Progenitor cell of endocrine pancreas (in vitro differentiated cells): Measurements from ENCODE around the gene SNAPIN. TPM values are rescaled to one million over a fixed set of nuclear protein-coding genes. Genes with fewer than 3 reads are reported as not detected.

Source experiments
- DNase-seq: peaks from one replicate; pipeline ENCODE4 v3.0.0; 2021; ENCODE audit warnings: low spot score; ENCODE audit not compliant: unreplicated experiment
- H3K27ac Mint-ChIP-seq: 2 replicates; pipeline ENCODE4 v1.8.0; 2021; ENCODE audit warnings: mild to moderate bottlenecking, moderate library complexity, mixed read lengths
- H3K27me3 Mint-ChIP-seq: 2 replicates; pipeline ENCODE4 v1.8.0; 2021; ENCODE audit warnings: mixed read lengths
- H3K36me3 Mint-ChIP-seq: 2 replicates; pipeline ENCODE4 v1.8.0; 2022; ENCODE audit warnings: mixed read lengths; ENCODE audit not compliant: insufficient read depth
- H3K4me1 Mint-ChIP-seq: 2 replicates; pipeline ENCODE4 v1.8.0; 2021; ENCODE audit warnings: low read depth, mixed read lengths
- H3K4me3 Mint-ChIP-seq: 2 replicates; pipeline ENCODE4 v1.8.0; 2021; ENCODE audit warnings: low read depth, mild to moderate bottlenecking, moderate library complexity, mixed read lengths
- H3K9me3 Mint-ChIP-seq: 2 replicates; pipeline ENCODE4 v1.8.0; 2021; ENCODE audit warnings: low read depth, mixed read lengths
- total RNA-seq: library from RNA; stranded (reverse); gene quantifications from 2 replicates; pipeline ENCODE4 v1.2.1, GENCODE V29; 2021
- TF ChIP-seq, protein P1 (sequence below): fragments of 200-600 bp; sonication (generic); IDR thresholded peaks from one replicate; pipeline ENCODE4 v1.5.0; 2021; ENCODE audit warnings: antibody characterized with exemption, mild to moderate bottlenecking; ENCODE audit not compliant: unreplicated experiment

The SNAPIN gene
- total RNA-seq, 1 donor from 2014 or later, result 38.0 TPM

DNA sequence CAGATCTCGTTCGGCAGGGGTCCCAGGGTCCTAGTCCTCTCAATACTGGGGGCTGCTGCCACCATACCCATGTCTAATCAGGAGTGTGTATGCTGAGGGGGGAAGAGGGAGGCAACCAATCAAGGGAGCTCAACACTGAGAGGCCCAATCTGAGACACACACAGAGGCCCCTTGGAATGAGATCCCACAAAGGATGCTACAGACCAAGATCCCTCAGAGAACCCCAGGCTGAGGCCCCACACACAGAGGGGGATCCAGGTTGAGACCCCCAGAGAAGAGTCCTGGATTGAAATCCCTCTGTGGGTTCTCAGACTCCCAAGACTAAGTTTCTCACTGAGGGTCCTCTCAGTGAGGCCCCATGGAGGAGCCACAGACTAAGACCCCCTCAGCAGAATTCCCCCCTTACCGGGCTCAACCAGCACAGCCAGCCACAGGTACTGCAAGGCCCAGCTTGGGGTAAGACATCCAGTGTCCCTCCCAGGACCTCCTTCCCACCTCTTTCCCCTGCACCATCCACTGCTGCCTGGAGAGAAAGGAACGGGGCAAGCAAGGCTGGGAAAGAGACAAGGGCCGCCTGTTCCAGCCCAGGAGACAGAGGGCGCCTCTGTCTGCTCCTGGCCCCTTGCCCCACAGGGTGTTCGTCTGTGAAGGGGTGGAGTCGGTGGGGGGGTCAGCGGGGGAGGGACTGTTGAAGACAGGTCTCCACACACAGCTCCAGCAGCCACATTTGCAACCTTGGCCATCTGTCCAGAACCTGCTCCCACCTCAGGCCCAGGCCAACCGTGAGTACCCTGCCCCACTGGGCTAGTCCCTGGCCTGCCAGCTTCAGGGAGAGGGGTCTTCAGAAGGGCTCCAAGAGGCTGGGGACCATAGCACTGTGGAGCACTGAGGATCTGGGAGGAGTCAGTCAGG is 30.5 kb upstream of the SNAPIN start, which contains the start of gene S100A1:
Gene S100A1, plus strand, starts transcription at position 720 of the 912 bp plus-strand sequence. CDS start 2,088 bp downstream, outside the sequence.
- Mint-ChIP-seq H3K27ac (peak within 1 kb of the TSS; percentile 99), H3K9me3 (peaks cover under 1% of the 10 kb centered on the region), H3K4me3 (peak within 1 kb of the TSS; percentile 92), H3K4me1 (peaks cover 34% of the 10 kb centered on the region), H3K27me3 (no peaks in the 10 kb centered on the region), H3K36me3 (peaks cover 4% of the 10 kb centered on the region)
- TF ChIP-seq, protein P1, sequence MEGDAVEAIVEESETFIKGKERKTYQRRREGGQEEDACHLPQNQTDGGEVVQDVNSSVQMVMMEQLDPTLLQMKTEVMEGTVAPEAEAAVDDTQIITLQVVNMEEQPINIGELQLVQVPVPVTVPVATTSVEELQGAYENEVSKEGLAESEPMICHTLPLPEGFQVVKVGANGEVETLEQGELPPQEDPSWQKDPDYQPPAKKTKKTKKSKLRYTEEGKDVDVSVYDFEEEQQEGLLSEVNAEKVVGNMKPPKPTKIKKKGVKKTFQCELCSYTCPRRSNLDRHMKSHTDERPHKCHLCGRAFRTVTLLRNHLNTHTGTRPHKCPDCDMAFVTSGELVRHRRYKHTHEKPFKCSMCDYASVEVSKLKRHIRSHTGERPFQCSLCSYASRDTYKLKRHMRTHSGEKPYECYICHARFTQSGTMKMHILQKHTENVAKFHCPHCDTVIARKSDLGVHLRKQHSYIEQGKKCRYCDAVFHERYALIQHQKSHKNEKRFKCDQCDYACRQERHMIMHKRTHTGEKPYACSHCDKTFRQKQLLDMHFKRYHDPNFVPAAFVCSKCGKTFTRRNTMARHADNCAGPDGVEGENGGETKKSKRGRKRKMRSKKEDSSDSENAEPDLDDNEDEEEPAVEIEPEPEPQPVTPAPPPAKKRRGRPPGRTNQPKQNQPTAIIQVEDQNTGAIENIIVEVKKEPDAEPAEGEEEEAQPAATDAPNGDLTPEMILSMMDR, result peak; percentile 3
- no peak for DNase-seq

DNA sequence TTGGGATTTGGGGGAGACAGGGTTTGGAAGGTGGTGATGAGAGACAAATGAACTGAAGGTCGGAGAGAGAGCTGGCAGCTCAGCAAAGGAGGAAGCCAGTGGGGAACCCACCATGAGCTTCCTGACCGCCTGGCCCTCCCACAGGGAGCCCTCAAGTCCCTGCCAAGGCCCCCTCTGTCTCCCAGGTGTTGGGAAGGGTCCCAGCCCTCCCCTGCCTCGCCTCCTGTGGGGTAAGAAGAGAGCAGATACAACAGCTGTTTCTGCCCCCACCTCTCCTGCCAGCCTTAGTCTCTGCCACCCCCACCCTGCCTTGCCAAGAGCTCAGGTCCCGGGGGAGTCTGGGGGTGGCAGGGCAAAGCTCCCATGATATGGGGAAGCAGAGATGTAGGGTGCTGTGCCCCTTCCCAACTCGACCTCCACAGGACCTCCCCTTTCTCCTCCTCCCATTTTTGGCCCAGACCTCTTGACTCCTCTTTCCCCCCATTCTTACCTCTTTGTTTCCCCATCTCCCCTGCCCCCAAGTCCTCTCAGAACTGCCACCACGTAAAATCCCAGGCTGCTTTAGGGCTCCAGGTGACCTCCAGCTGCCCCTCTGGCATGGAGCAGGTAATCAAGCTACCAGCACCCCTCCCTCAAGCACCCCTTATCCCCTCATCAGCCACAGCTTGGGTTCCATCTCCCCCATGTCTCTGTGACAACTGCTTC is 29.7 kb upstream of the SNAPIN start:
- no peak overlapping the region for H3K4me3 Mint-ChIP-seq
- no peak overlapping the region for H3K27ac Mint-ChIP-seq
- H3K9me3 Mint-ChIP-seq, result peaks cover 4% of the 10 kb centered on the region
- H3K36me3 Mint-ChIP-seq, result peaks cover 3% of the 10 kb centered on the region
- TF ChIP-seq, protein P1, result no peak
- no peaks in the 10 kb centered on the region for H3K27me3 Mint-ChIP-seq
- DNase-seq, result no peak
- H3K4me1 Mint-ChIP-seq, result peaks cover 34% of the 10 kb centered on the region

DNA sequence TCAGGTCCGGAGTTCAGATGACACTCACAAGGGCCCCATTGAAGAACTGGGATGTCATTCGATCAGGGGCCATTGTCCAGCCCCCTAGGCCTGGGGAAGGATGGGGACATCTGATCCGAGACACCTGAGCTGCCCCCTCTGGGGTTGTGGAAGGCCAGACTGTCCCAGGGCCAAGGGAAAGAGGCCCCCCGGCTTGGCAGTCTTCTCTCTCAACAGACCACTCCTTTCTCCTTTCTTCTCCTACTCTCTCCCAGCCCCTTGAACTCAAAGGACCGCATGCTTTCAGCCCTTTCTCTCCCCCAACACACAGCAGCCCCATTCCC is 29.2 kb upstream of the SNAPIN start:
- peaks cover 4% of the 10 kb centered on the region for H3K9me3 Mint-ChIP-seq
- no peaks in the 10 kb centered on the region for H3K27me3 Mint-ChIP-seq
- H3K27ac Mint-ChIP-seq, result no peak overlapping the region
- no peak for DNase-seq
- TF ChIP-seq, protein P1, result no peak
- H3K36me3 Mint-ChIP-seq, result peaks cover 3% of the 10 kb centered on the region
- peaks cover 35% of the 10 kb centered on the region for H3K4me1 Mint-ChIP-seq
- no peak overlapping the region for H3K4me3 Mint-ChIP-seq

DNA sequence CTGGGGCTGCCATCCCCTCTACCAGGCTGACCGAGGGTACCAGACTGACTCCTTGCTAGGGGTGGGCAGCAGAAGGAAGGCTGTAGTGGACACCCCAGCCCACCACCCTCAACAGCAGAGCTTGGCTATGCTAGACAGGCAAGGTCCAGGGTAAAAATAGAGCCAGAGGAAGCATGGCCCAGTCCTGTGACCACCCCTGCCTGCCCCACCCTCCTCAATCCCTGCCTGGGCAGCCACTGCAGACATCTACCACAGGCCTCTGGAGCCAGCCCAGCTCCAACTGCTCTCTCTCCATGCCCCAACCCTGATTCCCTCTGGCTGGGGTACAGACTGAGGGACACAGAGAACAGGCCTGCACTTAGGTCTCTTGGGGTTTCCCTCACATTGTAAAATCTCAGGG is 28.5 kb upstream of the SNAPIN start:
- H3K27me3 Mint-ChIP-seq, result no peaks in the 10 kb centered on the region
- H3K36me3 Mint-ChIP-seq, result peaks cover 3% of the 10 kb centered on the region
- H3K9me3 Mint-ChIP-seq, result peaks cover 4% of the 10 kb centered on the region
- H3K4me3 Mint-ChIP-seq, result no peak overlapping the region
- DNase-seq, result no peak
- TF ChIP-seq, protein P1, result no peak
- H3K27ac Mint-ChIP-seq, result peak overlapping the region; percentile 56
- peaks cover 36% of the 10 kb centered on the region for H3K4me1 Mint-ChIP-seq

DNA sequence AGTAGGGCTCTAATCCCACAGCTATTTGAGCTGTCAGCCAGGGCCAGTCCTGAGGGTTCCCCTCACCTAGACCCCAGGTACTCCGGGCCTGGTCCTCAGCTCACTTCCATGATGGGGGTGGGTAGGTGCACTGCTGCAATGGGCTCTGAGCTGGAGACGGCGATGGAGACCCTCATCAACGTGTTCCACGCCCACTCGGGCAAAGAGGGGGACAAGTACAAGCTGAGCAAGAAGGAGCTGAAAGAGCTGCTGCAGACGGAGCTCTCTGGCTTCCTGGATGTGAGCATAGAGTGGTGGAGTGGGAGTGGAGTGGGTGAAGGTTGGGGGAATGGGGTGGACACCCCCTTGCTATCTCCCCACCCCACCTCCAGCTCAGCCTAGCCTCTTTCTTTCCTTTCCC is 28.1 kb upstream of the SNAPIN start:
- peaks cover 3% of the 10 kb centered on the region for H3K36me3 Mint-ChIP-seq
- peaks cover 37% of the 10 kb centered on the region for H3K4me1 Mint-ChIP-seq
- TF ChIP-seq, protein P1, result no peak
- no peak for DNase-seq
- H3K9me3 Mint-ChIP-seq, result peaks cover 4% of the 10 kb centered on the region
- peak overlapping the region; percentile 56 for H3K27ac Mint-ChIP-seq
- H3K4me3 Mint-ChIP-seq, result no peak overlapping the region
- H3K27me3 Mint-ChIP-seq, result no peaks in the 10 kb centered on the region
